ENCODE data around the gene SPTB.

GRCh38 chr14:64792231-64792630, 87.5 kb downstream of the SPTB start:
- no peak for TF ChIP-seq CHAMP1 (IDR thresholded peaks at IDR 0.05)
- no peak for TF ChIP-seq ZNF384 (IDR thresholded peaks at IDR 0.05; ENCODE audit: low read depth, low read length)
- TF ChIP-seq, protein P1, sequence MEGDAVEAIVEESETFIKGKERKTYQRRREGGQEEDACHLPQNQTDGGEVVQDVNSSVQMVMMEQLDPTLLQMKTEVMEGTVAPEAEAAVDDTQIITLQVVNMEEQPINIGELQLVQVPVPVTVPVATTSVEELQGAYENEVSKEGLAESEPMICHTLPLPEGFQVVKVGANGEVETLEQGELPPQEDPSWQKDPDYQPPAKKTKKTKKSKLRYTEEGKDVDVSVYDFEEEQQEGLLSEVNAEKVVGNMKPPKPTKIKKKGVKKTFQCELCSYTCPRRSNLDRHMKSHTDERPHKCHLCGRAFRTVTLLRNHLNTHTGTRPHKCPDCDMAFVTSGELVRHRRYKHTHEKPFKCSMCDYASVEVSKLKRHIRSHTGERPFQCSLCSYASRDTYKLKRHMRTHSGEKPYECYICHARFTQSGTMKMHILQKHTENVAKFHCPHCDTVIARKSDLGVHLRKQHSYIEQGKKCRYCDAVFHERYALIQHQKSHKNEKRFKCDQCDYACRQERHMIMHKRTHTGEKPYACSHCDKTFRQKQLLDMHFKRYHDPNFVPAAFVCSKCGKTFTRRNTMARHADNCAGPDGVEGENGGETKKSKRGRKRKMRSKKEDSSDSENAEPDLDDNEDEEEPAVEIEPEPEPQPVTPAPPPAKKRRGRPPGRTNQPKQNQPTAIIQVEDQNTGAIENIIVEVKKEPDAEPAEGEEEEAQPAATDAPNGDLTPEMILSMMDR (IDR thresholded peaks at IDR 0.05 in 2 of 3, conservative IDR thresholded peaks at IDR 0.05 in 1 of 3; ENCODE audit: insufficient read depth in 2 of 3, low read depth in 1 of 3, low read length in 3 of 3), result no peak

Measured in K562 (cell line).